Measurements from ENCODE around the gene ZBTB24. TPM values are rescaled to one million over a fixed set of nuclear protein-coding genes. Genes with fewer than 3 reads are reported as not detected.

Gene ZBTB24
- total and polyA plus RNA-seq, 2 donors (not counting 1 experiment from before 2014, with no cell fraction given): 4.4 to 8.6 TPM

DNA sequence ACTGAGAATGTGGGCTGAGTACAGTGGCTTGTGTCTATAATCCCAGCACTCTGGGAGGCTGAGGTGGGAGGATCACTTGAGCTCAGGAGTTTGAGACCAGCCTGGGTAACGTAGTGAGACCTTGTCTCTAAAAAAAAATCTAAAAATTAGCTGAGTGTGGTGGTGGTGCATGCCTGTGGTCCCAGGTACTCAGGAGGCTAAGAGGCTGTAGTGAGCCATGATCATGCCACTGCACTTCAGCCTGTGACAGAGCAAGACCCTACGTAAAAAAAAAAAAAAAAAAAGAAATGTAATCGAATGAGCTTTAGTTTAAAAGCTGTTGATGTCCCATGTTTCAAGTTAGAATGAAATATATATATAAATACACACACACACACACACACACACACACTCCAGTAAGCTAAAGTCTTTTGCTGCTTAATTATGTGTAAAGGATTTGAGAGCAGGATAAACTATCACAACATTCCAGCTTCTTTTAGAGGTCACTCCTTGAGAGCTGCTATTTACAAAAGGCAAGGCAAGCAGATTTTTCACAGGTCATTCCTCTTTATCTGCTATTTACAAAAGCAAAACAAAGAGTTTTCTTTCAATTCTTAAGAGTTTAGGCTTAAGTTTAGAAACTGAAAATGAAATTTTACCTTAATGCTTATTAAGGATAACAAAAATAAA, 22.7 kb downstream of the ZBTB24 start:
- no peaks in the 10 kb centered on the region for H3K9me3 ChIP-seq (ENCODE audit: control insufficient read depth, insufficient read depth, low read depth, low read length)
- TF ChIP-seq, protein P1, sequence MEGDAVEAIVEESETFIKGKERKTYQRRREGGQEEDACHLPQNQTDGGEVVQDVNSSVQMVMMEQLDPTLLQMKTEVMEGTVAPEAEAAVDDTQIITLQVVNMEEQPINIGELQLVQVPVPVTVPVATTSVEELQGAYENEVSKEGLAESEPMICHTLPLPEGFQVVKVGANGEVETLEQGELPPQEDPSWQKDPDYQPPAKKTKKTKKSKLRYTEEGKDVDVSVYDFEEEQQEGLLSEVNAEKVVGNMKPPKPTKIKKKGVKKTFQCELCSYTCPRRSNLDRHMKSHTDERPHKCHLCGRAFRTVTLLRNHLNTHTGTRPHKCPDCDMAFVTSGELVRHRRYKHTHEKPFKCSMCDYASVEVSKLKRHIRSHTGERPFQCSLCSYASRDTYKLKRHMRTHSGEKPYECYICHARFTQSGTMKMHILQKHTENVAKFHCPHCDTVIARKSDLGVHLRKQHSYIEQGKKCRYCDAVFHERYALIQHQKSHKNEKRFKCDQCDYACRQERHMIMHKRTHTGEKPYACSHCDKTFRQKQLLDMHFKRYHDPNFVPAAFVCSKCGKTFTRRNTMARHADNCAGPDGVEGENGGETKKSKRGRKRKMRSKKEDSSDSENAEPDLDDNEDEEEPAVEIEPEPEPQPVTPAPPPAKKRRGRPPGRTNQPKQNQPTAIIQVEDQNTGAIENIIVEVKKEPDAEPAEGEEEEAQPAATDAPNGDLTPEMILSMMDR (conservative IDR thresholded peaks at IDR 0.05 in 1 of 2, IDR thresholded peaks at IDR 0.05 in 1 of 2; ENCODE audit: low read depth in 1 of 2, low read length in 2 of 2): no peak
- no peak for TF ChIP-seq EZH2 (IDR thresholded peaks at IDR 0.05; ENCODE audit: low read length, missing control alignments)
- H3K4me1 ChIP-seq (ENCODE audit: control insufficient read depth, extremely low read depth, insufficient read depth, low read length): peaks cover 4% of the 10 kb centered on the region
- H3K27ac ChIP-seq (ENCODE audit: insufficient read depth, low read length): no peak overlapping the region
- no peaks in the 10 kb centered on the region for H3K36me3 ChIP-seq (ENCODE audit: control insufficient read depth, insufficient read depth, low read length)
- no peak overlapping the region for H2AFZ ChIP-seq (ENCODE audit: low read length)
- no peaks in the 10 kb centered on the region for H4K20me1 ChIP-seq (ENCODE audit: control insufficient read depth, extremely low read depth, insufficient read depth, low read length)
- DNase-seq (ENCODE audit: low read depth in 2 of 2): peak in 1 of 2 donors; percentile 35
- H3K27me3 ChIP-seq (ENCODE audit: control insufficient read depth, insufficient read depth, low read length): no peaks in the 10 kb centered on the region
- H3K4me2 ChIP-seq (ENCODE audit: extremely low read depth, insufficient read depth, low read length): no peak overlapping the region
- H3K9ac ChIP-seq (ENCODE audit: insufficient read depth, low read length): no peak overlapping the region
- H3K79me2 ChIP-seq (ENCODE audit: control insufficient read depth, insufficient read depth, low read length): peaks cover 8% of the 10 kb centered on the region
- no peak overlapping the region for H3K4me3 ChIP-seq (replicated peaks in 1 of 4; ENCODE audit: control extremely low read depth in 1 of 4, insufficient read depth in 1 of 4, low read depth in 3 of 4, low read length in 4 of 4)

DNA sequence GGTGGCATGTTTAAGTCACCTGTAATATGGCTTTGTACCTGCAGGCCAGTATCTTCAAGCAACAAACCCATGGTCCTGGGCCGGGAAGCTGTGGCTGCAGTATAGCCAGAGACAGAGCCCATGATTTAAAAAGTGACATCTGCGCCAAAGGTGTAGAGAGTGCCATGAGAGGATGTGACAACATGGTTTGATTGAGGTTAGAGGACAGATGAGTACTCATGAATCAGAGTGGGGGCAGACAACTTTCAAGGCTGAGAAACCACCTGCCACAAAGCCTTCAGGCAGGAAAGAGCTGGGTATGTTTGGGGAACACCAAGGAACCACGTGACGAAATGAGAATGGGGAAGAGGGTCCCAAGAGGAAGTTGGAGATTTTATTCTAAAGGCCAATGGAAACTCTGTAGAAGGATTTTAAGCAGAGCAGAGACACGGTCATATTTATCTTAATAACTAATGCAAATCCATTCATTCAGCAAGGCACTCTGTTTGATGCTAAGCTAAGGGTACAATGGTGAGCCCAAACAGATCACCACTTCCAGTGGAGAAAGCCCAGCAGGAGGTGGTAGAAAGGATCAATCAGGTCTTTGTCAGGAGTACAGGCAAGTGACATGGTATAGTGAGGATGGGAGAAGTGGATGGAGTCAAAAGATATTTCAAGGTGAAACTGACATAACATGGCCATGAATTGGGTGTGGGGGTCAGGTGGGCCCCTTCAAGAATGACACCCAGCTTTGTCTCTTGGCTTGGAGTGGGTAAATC, 24.1 kb downstream of the ZBTB24 start:
- H3K27me3 ChIP-seq (ENCODE audit: control insufficient read depth, insufficient read depth, low read length): no peaks in the 10 kb centered on the region
- no peak overlapping the region for H3K9ac ChIP-seq (ENCODE audit: insufficient read depth, low read length)
- H3K4me2 ChIP-seq (ENCODE audit: extremely low read depth, insufficient read depth, low read length): no peak overlapping the region
- no peak overlapping the region for H2AFZ ChIP-seq (ENCODE audit: low read length)
- no peak for DNase-seq (ENCODE audit: low read depth in 2 of 2)
- no peak overlapping the region for H3K27ac ChIP-seq (ENCODE audit: insufficient read depth, low read length)
- H3K36me3 ChIP-seq (ENCODE audit: control insufficient read depth, insufficient read depth, low read length): no peaks in the 10 kb centered on the region
- H4K20me1 ChIP-seq (ENCODE audit: control insufficient read depth, extremely low read depth, insufficient read depth, low read length): no peaks in the 10 kb centered on the region
- no peaks in the 10 kb centered on the region for H3K9me3 ChIP-seq (ENCODE audit: control insufficient read depth, insufficient read depth, low read depth, low read length)
- H3K4me3 ChIP-seq (replicated peaks in 1 of 4; ENCODE audit: control extremely low read depth in 1 of 4, insufficient read depth in 1 of 4, low read depth in 3 of 4, low read length in 4 of 4): no peak overlapping the region
- TF ChIP-seq, protein P1 (conservative IDR thresholded peaks at IDR 0.05 in 1 of 2, IDR thresholded peaks at IDR 0.05 in 1 of 2; ENCODE audit: low read depth in 1 of 2, low read length in 2 of 2): no peak
- TF ChIP-seq EZH2 (IDR thresholded peaks at IDR 0.05; ENCODE audit: low read length, missing control alignments): no peak
- H3K4me1 ChIP-seq (ENCODE audit: control insufficient read depth, extremely low read depth, insufficient read depth, low read length): peaks cover 7% of the 10 kb centered on the region
- peaks cover 19% of the 10 kb centered on the region for H3K79me2 ChIP-seq (ENCODE audit: control insufficient read depth, insufficient read depth, low read length)

DNA sequence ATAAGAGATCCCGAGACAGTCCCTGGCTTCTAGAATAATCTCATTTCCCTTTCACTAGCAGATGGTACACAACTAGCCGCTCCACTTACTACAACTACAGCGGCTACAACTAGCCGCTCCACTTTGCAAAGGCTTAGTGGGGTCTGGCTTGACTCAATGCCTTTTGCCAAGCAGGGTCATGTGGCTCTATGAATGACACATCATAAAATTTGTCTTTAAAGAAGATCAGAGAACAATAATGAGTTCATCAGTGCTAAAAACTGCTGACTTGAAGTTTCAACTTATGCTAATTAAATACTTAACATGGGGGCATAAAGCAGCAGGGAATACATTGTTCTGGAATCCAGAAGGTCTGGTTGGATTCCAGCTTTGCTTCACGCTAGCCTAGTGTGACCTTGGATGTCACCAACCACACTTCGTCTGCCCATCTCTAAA, 25.4 kb downstream of the ZBTB24 start:
- no peak overlapping the region for H3K9ac ChIP-seq (ENCODE audit: insufficient read depth, low read length)
- peaks cover 3% of the 10 kb centered on the region for H3K36me3 ChIP-seq (ENCODE audit: control insufficient read depth, insufficient read depth, low read length)
- no peak overlapping the region for H2AFZ ChIP-seq (ENCODE audit: low read length)
- no peak for DNase-seq (ENCODE audit: low read depth in 2 of 2)
- H3K9me3 ChIP-seq (ENCODE audit: control insufficient read depth, insufficient read depth, low read depth, low read length): no peaks in the 10 kb centered on the region
- TF ChIP-seq, protein P1 (conservative IDR thresholded peaks at IDR 0.05 in 1 of 2, IDR thresholded peaks at IDR 0.05 in 1 of 2; ENCODE audit: low read depth in 1 of 2, low read length in 2 of 2): no peak
- TF ChIP-seq EZH2 (IDR thresholded peaks at IDR 0.05; ENCODE audit: low read length, missing control alignments): no peak
- peak overlapping the region; percentile 80 for H3K27ac ChIP-seq (ENCODE audit: insufficient read depth, low read length)
- H3K4me2 ChIP-seq (ENCODE audit: extremely low read depth, insufficient read depth, low read length): peak overlapping the region; percentile 74
- peaks cover 24% of the 10 kb centered on the region for H3K79me2 ChIP-seq (ENCODE audit: control insufficient read depth, insufficient read depth, low read length)
- H4K20me1 ChIP-seq (ENCODE audit: control insufficient read depth, extremely low read depth, insufficient read depth, low read length): no peaks in the 10 kb centered on the region
- H3K4me3 ChIP-seq (replicated peaks in 1 of 4; ENCODE audit: control extremely low read depth in 1 of 4, insufficient read depth in 1 of 4, low read depth in 3 of 4, low read length in 4 of 4): peak overlapping the region in 2 of 4 experiments; percentile 60 to 93
- no peaks in the 10 kb centered on the region for H3K27me3 ChIP-seq (ENCODE audit: control insufficient read depth, insufficient read depth, low read length)
- H3K4me1 ChIP-seq (ENCODE audit: control insufficient read depth, extremely low read depth, insufficient read depth, low read length): peaks cover 7% of the 10 kb centered on the region
